Gastrocnemius medialis (tissue), 4 donors: ENCODE results near the gene SFSWAP. TPM values are rescaled to one million over a fixed set of nuclear protein-coding genes. Genes with fewer than 3 reads are reported as not detected.

Experiments used
- ATAC-seq, 2 donors: fragments of 150-250 bp; one replicate each; pipeline ENCODE4 v1.9.1; 2016
- DNase-seq, 2 donors: peaks; one replicate each; pipeline ENCODE4 v3.0.0-alpha.2; 2019
- H3K27ac ChIP-seq, 4 donors: fragments of 200-600 bp; sonication (generic); 1 replicate in 1 of 4; 2 replicates in 3 of 4; pipeline ENCODE4 v1.5.1; 2016 to 2018; ENCODE audit warnings: mild to moderate bottlenecking in 2 of 4, moderate library complexity in 1 of 4
- H3K27me3 ChIP-seq, 3 donors: fragments of 200-600 bp; sonication (generic) in 2 of 3; 1 replicate in 1 of 3; 2 replicates in 2 of 3; pipeline versions ENCODE4 v1.5.1 to v1.6.0; 2016 to 2019; ENCODE audit warnings: mild to moderate bottlenecking in 1 of 3, moderate library complexity in 1 of 3
- H3K36me3 ChIP-seq, 2 donors: fragments of 200-600 bp; sonication (generic) in 1 of 2; one replicate each; pipeline ENCODE4 v1.5.1; 2017 to 2018
- H3K4me1 ChIP-seq, 2 donors: fragments of 200-600 bp; sonication (generic) in 1 of 2; one replicate each; pipeline ENCODE4 v1.5.1; 2016 to 2017; ENCODE audit warnings: mild to moderate bottlenecking in 2 of 2
- H3K4me3 ChIP-seq, 4 donors: fragments of 200-600 bp; sonication (generic) in 3 of 4; 1 replicate in 1 of 4; 2 replicates in 3 of 4; pipeline ENCODE4 v1.5.1; 2016 to 2019; ENCODE audit warnings: mild to moderate bottlenecking in 2 of 4
- H3K9me3 ChIP-seq, 3 donors: fragments of 200-600 bp; sonication (generic) in 2 of 3; 1 replicate in 1 of 3; 2 replicates in 2 of 3; pipeline ENCODE4 v1.5.1; 2016 to 2019
- CTCF ChIP-seq, 5 experiments: fragments of 450-650 bp in 3 of 5; fragments of 200-600 bp in 2 of 5; sonication (generic) in 2 of 5; IDR thresholded peaks in 4 of 5; conservative IDR thresholded peaks in 1 of 5; 1 replicate in 4 of 5; 2 replicates in 1 of 5; pipeline ENCODE4 v1.5.1; 2016 to 2019; ENCODE audit warnings: antibody characterized with exemption in 5 of 5, mild to moderate bottlenecking in 3 of 5, moderate library complexity in 3 of 5
- POLR2A ChIP-seq, 2 donors: fragments of 450-650 bp; IDR thresholded peaks; one replicate each; pipeline ENCODE4 v1.6.1; 2017; ENCODE audit warnings: antibody characterized with exemption in 2 of 2, mild to moderate bottlenecking in 2 of 2, moderate library complexity in 2 of 2
- in situ Hi-C, 4 donors: fragments of 200-750 bp; cut with MboI; loops; one replicate each; pipeline versions ENCODE4 v1.15.0 to v1.8.0; 2017; ENCODE audit warnings: low sequenced_read_pairs in 4 of 4
- intact Hi-C: fragments of 100-400 bp; cut with DNase I; formaldehyde crosslinking; loops from one replicate; pipeline ENCODE4 v1.15.1; 2023; ENCODE audit warnings: low total_unique reads
- total RNA-seq, 4 donors: library from RNA; depleted of rRNA; stranded (reverse); fragments of >200 nt; gene quantifications; one replicate each; pipeline versions ENCODE4 v1.1.0 to v1.2.3, GENCODE V29; 2016

Gene SFSWAP
- total RNA-seq, 4 donors from 2014 or later: 18.0 to 29.7 (median 25.4) TPM

- ATAC-seq (no peak), DNase-seq (no peak)
- TF ChIP-seq CTCF (IDR thresholded peaks at IDR 0.05 in 4 of 5, conservative IDR thresholded peaks at IDR 0.05 in 1 of 5): no peak
- TF ChIP-seq POLR2A (IDR thresholded peaks at IDR 0.05): no peak
- H3K4me3 ChIP-seq: no peak overlapping the region
- intact Hi-C loops (no loop called here), in situ Hi-C loops (loop anchor here in 1 of 4 donors (25.0 kb wide), 1 partner anchor 213 kb away; no protein-coding TSS in a partner anchor)
- H3K36me3 ChIP-seq: no peaks in the 10 kb centered on the region
- peaks cover 7 to 19% of the 10 kb centered on the region in 2 donors for H3K4me1 ChIP-seq
- no peaks in the 10 kb centered on the region for H3K9me3 ChIP-seq
- H3K27me3 ChIP-seq: peaks cover 21 to 40% (median 34%) of the 10 kb centered on the region in 3 donors
- H3K27ac ChIP-seq: no peak overlapping the region
Observed at GRCh38 chr12:131825146-131825892, 114.4 kb downstream of the SFSWAP start.

GRCh38 chr12:131826097-131826928 lies 115.4 kb downstream of the SFSWAP start:
- no peaks in the 10 kb centered on the region for H3K9me3 ChIP-seq
- H3K4me1 ChIP-seq: peaks cover 11 to 25% of the 10 kb centered on the region in 2 donors
- no peak for TF ChIP-seq POLR2A (IDR thresholded peaks at IDR 0.05)
- TF ChIP-seq CTCF (IDR thresholded peaks at IDR 0.05 in 4 of 5, conservative IDR thresholded peaks at IDR 0.05 in 1 of 5): no peak
- no peak for DNase-seq
- intact Hi-C loops: no loop called here
- in situ Hi-C loops: loop anchor here in 1 of 4 donors (25.0 kb wide), 1 partner anchor 214 kb away; no protein-coding TSS in a partner anchor
- no peaks in the 10 kb centered on the region for H3K36me3 ChIP-seq
- no peak overlapping the region for H3K27ac ChIP-seq
- peaks cover 27 to 50% (median 43%) of the 10 kb centered on the region in 3 donors for H3K27me3 ChIP-seq
- ATAC-seq: no peak
- no peak overlapping the region for H3K4me3 ChIP-seq

- Histone ChIP-seq H3K9me3 (no peaks in the 10 kb centered on the region), H3K27ac (no peak within 1 kb of the TSS), H3K27me3 (peaks cover 36 to 54% (median 53%) of the 10 kb centered on the region in 3 donors), H3K4me1 (peaks cover 11 to 33% of the 10 kb centered on the region in 2 donors), H3K4me3 (peak within 1 kb of the TSS; percentile 50 to 56 (median 52)), H3K36me3 (no peaks in the 10 kb centered on the region)
- in situ Hi-C loops (loop anchor here in 1 of 4 donors (25.0 kb wide), 1 partner anchor 216 kb away; no protein-coding TSS in a partner anchor), intact Hi-C loops (no loop called here)
- ATAC-seq (peak; percentile 58 to 65), DNase-seq (no peak)
- peak; percentile 24 to 30 for TF ChIP-seq POLR2A (IDR thresholded peaks at IDR 0.05)
- no peak for TF ChIP-seq CTCF (IDR thresholded peaks at IDR 0.05 in 4 of 5, conservative IDR thresholded peaks at IDR 0.05 in 1 of 5)
Observed at GRCh38 chr12:131827961-131828534, 117.2 kb downstream of the SFSWAP start, which contains the start of gene MMP17. MMP17 (plus strand) TSS chr12:131828393; CDS start chr12:131828495, 102 bp downstream.

GRCh38 chr12:131828671-131829355 lies 117.9 kb downstream of the SFSWAP start:
- no peaks in the 10 kb centered on the region for H3K9me3 ChIP-seq
- no peaks in the 10 kb centered on the region for H3K36me3 ChIP-seq
- intact Hi-C loops: no loop called here
- no peak for ATAC-seq
- in situ Hi-C loops: loop anchor here in 1 of 4 donors (25.0 kb wide), 1 partner anchor 217 kb away; no protein-coding TSS in a partner anchor
- peaks cover 43 to 61% (median 59%) of the 10 kb centered on the region in 3 donors for H3K27me3 ChIP-seq
- H3K4me3 ChIP-seq: peak overlapping the region; percentile 40 to 54 (median 51)
- peaks cover 11 to 33% of the 10 kb centered on the region in 2 donors for H3K4me1 ChIP-seq
- DNase-seq: no peak
- TF ChIP-seq CTCF (IDR thresholded peaks at IDR 0.05 in 4 of 5, conservative IDR thresholded peaks at IDR 0.05 in 1 of 5) (no peak), POLR2A (IDR thresholded peaks at IDR 0.05) (no peak)
- H3K27ac ChIP-seq: no peak overlapping the region
